HepG2 (cell line): ENCODE data around the gene LRPAP1. TPM values are rescaled to one million over a fixed set of nuclear protein-coding genes. Genes with fewer than 3 reads are reported as not detected.
A peak's percentile ranks its signal among the peaks of the same experiment; 100 is the strongest.

Experiments
- CBFB ChIP-seq: sonication (generic); formaldehyde crosslinking; IDR thresholded peaks from 2 replicates; pipeline ENCODE4 v1.4.0; 2020; ENCODE audit warnings: missing genetic modification reagents
- DMAP1 ChIP-seq: IDR thresholded peaks from 2 replicates; pipeline ENCODE4 v1.6.1; 2016
- EED ChIP-seq: sonication (generic); formaldehyde crosslinking; IDR thresholded peaks from 2 replicates; pipeline ENCODE4 v1.5.0; 2020; ENCODE audit warnings: mild to moderate bottlenecking, missing genetic modification reagents
- GATAD1 ChIP-seq: IDR thresholded peaks from 2 replicates; pipeline ENCODE4 v1.6.1; 2016; ENCODE audit warnings: missing genetic modification reagents, missing compliant biosample characterization
- GZF1 ChIP-seq: sonication (generic); formaldehyde crosslinking; IDR thresholded peaks from 2 replicates; pipeline ENCODE4 v1.5.1; 2020; ENCODE audit warnings: mild to moderate bottlenecking, missing genetic modification reagents
- HIVEP1 ChIP-seq: sonication (generic); formaldehyde crosslinking; IDR thresholded peaks from 2 replicates; pipeline ENCODE4 v1.4.0; 2020; ENCODE audit warnings: mild to moderate bottlenecking, missing genetic modification reagents
- KLF9 ChIP-seq: IDR thresholded peaks from 2 replicates; pipeline ENCODE4 v1.6.1; 2016; ENCODE audit warnings: low read depth
- MED1 ChIP-seq: sonication (generic); formaldehyde crosslinking; IDR thresholded peaks from 2 replicates; pipeline ENCODE4 v1.4.0; 2020; ENCODE audit warnings: missing genetic modification reagents
- PITX1 ChIP-seq: sonication (generic); formaldehyde crosslinking; IDR thresholded peaks from 2 replicates; pipeline ENCODE4 v1.5.1; 2020; ENCODE audit warnings: mild to moderate bottlenecking, missing genetic modification reagents
- RBFOX2 ChIP-seq: fragments of 200-400 bp; formaldehyde crosslinking; IDR thresholded peaks from 2 replicates; pipeline ENCODE4 v1.6.1; 2017; ENCODE audit warnings: low read depth, mild to moderate bottlenecking, low read length
- RORA ChIP-seq: sonication (generic); formaldehyde crosslinking; IDR thresholded peaks from 2 replicates; pipeline ENCODE4 v1.5.0; 2020; ENCODE audit warnings: mild to moderate bottlenecking, missing genetic modification reagents, moderate library complexity
- TBX2 ChIP-seq: sonication (generic); formaldehyde crosslinking; IDR thresholded peaks from 2 replicates; pipeline ENCODE4 v1.5.0; 2020; ENCODE audit warnings: missing genetic modification reagents, mild to moderate bottlenecking, borderline replicate concordance
- TFDP2 ChIP-seq: sonication (generic); formaldehyde crosslinking; IDR thresholded peaks from 2 replicates; pipeline ENCODE4 v1.4.0; 2020; ENCODE audit warnings: missing genetic modification reagents
- ZNF232 ChIP-seq: sonication (generic); formaldehyde crosslinking; IDR thresholded peaks from 2 replicates; pipeline ENCODE4 v1.4.0; 2020; ENCODE audit warnings: missing genetic modification reagents, borderline replicate concordance
- ZNF274 ChIP-seq: sonication (generic); formaldehyde crosslinking; IDR thresholded peaks from 2 replicates; pipeline ENCODE4 v1.5.1; 2020; ENCODE audit warnings: mild to moderate bottlenecking, missing genetic modification reagents
- ZNF547 ChIP-seq: sonication (generic); formaldehyde crosslinking; IDR thresholded peaks from 2 replicates; pipeline ENCODE4 v1.5.1; 2020; ENCODE audit warnings: mild to moderate bottlenecking, missing genetic modification reagents
- ZNF777 ChIP-seq: sonication (generic); formaldehyde crosslinking; IDR thresholded peaks from 2 replicates; pipeline ENCODE4 v1.4.0; 2020; ENCODE audit warnings: missing genetic modification reagents
- ZNF792 ChIP-seq: IDR thresholded peaks from 2 replicates; pipeline ENCODE4 v1.6.1; 2016
- polyA plus RNA-seq, 8 experiments: library from polyadenylated mRNA; depleted of rRNA in 3 of 8; stranded (reverse) in 7 of 8; unstranded in 1 of 8; fragments of >200 nt; fragmentation: Illumina TruSeq in 4 of 8; extraction: Trizol in 4 of 8; gene quantifications; 2 replicates each; pipeline versions ENCODE4 v1.2.1 to v1.2.3, GENCODE V29; 2011 to 2016; ENCODE audit warnings: low read depth in 4 of 8, missing spikeins in 1 of 8, mixed read lengths in 1 of 8; ENCODE audit not compliant: insufficient read depth in 1 of 8
- total RNA-seq, 5 experiments: library from RNA; depleted of rRNA; stranded (reverse); fragments of >200 nt; fragmentation: Illumina TruSeq; extraction: Trizol; gene quantifications; 2 replicates each; pipeline ENCODE4 v1.2.3, GENCODE V29; 2016; ENCODE audit warnings: low read depth in 1 of 5
- TF ChIP-seq, protein P1 (sequence below): sonication (generic); formaldehyde crosslinking; IDR thresholded peaks from 2 replicates; pipeline ENCODE4 v1.9.0; 2022; ENCODE audit warnings: missing genetic modification reagents, mild to moderate bottlenecking, borderline replicate concordance
- TF ChIP-seq, protein P2 (sequence below): sonication (generic); formaldehyde crosslinking; IDR thresholded peaks from 2 replicates; pipeline ENCODE4 v1.8.1; 2023; ENCODE audit warnings: mild to moderate bottlenecking, moderate library complexity, missing genetic modification reagents
- TF ChIP-seq, protein P3 (sequence below): sonication (generic); formaldehyde crosslinking; IDR thresholded peaks from 2 replicates; pipeline ENCODE4 v1.5.0; 2020; ENCODE audit warnings: missing genetic modification reagents
- TF ChIP-seq, protein P4 (sequence below): IDR thresholded peaks from 2 replicates; pipeline ENCODE4 v1.6.1; 2018; ENCODE audit warnings: missing genetic modification reagents
- TF ChIP-seq, protein P5 (sequence below): IDR thresholded peaks from 2 replicates; pipeline ENCODE4 v1.6.1; 2016; ENCODE audit warnings: mild to moderate bottlenecking, missing biosample characterization, missing genetic modification reagents

Gene LRPAP1
- total and polyA plus RNA-seq, 2 of the 13 experiments (the other 11 are each of a cell fraction or from before 2014, with no cell fraction given) = 153 to 191 TPM

DNA sequence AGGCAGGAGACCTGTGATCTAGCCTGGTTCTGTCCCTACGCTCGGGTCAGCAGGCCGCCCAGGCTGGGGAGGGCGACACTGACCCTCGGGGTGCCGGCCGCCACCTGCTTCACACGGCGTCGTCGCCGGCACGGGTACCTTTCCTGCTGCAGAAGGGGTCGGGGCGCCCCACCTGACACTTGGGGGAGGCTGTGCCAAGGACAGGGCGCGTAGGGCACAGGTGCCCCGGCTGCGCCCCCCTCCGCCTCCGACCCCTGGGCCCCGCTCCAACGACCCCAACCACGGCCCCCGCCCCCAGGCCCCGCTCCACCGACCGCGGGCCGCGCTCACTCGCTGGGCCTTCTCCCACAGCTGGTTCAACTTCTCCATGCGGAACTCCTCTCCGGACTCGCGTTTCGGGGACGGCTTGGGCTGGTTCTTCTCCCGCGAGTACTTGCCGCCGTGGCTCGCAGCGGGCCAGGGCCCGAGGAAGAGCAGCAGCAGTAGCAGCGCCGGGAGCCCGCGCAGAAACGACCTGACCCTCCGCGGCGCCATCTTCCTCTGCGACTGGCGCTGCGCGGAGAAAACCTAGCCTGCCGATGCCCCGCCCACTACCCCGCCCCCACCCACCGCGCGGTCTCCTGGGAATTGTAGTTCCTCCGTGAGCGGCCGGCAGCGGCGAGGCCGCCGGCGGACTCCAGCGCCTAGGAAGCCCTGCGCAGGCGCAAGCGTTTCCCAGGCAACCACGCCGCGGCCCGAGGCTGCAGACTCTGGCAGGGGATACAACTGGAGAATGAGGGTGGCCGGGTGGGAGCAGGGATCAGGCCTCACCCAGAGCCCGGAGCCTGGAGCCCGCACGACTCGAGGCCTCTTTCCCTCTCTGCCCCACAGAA is at the start of gene LRPAP1 (continued):
- TF ChIP-seq, protein P1, sequence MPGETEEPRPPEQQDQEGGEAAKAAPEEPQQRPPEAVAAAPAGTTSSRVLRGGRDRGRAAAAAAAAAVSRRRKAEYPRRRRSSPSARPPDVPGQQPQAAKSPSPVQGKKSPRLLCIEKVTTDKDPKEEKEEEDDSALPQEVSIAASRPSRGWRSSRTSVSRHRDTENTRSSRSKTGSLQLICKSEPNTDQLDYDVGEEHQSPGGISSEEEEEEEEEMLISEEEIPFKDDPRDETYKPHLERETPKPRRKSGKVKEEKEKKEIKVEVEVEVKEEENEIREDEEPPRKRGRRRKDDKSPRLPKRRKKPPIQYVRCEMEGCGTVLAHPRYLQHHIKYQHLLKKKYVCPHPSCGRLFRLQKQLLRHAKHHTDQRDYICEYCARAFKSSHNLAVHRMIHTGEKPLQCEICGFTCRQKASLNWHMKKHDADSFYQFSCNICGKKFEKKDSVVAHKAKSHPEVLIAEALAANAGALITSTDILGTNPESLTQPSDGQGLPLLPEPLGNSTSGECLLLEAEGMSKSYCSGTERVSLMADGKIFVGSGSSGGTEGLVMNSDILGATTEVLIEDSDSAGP = peak; percentile 68; the same call in 1 of the 2 replicates
- TF ChIP-seq GATAD1 (CRISPR knock-in tag) (peak; percentile 43), DMAP1 (CRISPR knock-in tag) (peak; percentile 55; the same call in 1 of the 2 replicates), CBFB (peak; percentile 22; the same call in 1 of the 2 replicates), ZNF232 (CRISPR knock-in tag) (peak; percentile 83), TFDP2 (CRISPR knock-in tag) (peak; percentile 57), HIVEP1 (CRISPR knock-in tag) (0 out of 2 replicates have a peak, but pooled peaks have one; percentile 37), PITX1 (CRISPR knock-in tag) (peak; percentile 42; the same call in 1 of the 2 replicates), ZNF547 (CRISPR knock-in tag) (0 out of 2 replicates have a peak, but pooled peaks have one; percentile 38), TBX2 (CRISPR knock-in tag) (peak; percentile 56), KLF9 (CRISPR knock-in tag) (0 out of 2 replicates have a peak, but pooled peaks have one; percentile 40), GZF1 (peak; percentile 83; the same call in 1 of the 2 replicates), RORA (CRISPR knock-in tag) (no peak), ZNF792 (CRISPR knock-in tag) (0 out of 2 replicates have a peak, but pooled peaks have one; percentile 54), RBFOX2 (peak; percentile 92), EED (CRISPR knock-in tag) (no peak; the same call in 1 of the 2 replicates), ZNF274 (peak; percentile 88), MED1 (CRISPR knock-in tag) (0 out of 2 replicates have a peak, but pooled peaks have one; percentile 31), ZNF777 (CRISPR knock-in tag) (peak; percentile 70)
- TF ChIP-seq, protein P2, sequence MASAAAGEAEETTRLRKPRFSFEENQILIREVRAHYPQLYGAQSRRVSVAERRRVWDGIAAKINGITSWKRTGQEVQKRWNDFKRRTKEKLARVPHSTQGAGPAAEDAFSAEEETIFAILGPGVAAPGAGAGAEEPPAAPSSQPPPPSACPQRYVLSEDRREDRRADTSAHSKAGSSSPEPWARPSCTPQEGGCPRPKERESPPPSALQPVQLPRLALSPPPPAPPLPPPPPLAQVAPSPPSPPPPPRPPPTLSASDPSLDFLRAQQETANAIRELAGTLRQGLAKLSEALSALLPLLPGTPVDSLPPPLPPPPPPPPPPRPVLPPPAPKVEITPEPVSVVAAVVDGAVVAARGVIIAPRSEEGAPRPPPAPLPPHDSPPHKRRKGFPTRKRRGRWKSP (CRISPR knock-in tag) = no peak; the same call in 1 of the 2 replicates
- TF ChIP-seq, protein P3, sequence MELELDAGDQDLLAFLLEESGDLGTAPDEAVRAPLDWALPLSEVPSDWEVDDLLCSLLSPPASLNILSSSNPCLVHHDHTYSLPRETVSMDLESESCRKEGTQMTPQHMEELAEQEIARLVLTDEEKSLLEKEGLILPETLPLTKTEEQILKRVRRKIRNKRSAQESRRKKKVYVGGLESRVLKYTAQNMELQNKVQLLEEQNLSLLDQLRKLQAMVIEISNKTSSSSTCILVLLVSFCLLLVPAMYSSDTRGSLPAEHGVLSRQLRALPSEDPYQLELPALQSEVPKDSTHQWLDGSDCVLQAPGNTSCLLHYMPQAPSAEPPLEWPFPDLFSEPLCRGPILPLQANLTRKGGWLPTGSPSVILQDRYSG (CRISPR knock-in tag) = peak; percentile 51; the same call in 1 of the 2 replicates
- TF ChIP-seq, protein P4, sequence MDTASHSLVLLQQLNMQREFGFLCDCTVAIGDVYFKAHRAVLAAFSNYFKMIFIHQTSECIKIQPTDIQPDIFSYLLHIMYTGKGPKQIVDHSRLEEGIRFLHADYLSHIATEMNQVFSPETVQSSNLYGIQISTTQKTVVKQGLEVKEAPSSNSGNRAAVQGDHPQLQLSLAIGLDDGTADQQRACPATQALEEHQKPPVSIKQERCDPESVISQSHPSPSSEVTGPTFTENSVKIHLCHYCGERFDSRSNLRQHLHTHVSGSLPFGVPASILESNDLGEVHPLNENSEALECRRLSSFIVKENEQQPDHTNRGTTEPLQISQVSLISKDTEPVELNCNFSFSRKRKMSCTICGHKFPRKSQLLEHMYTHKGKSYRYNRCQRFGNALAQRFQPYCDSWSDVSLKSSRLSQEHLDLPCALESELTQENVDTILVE (CRISPR knock-in tag) = 0 out of 2 replicates have a peak, but pooled peaks have one; percentile 52
- TF ChIP-seq, protein P5, sequence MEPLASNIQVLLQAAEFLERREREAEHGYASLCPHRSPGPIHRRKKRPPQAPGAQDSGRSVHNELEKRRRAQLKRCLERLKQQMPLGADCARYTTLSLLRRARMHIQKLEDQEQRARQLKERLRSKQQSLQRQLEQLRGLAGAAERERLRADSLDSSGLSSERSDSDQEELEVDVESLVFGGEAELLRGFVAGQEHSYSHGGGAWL (CRISPR knock-in tag) = peak; percentile 79; the same call in 1 of the 2 replicates
